HUES64 (cell line): ENCODE results near the gene PGBD2.
"Not testable (repeated sequence)": the region's sequence is repeated elsewhere in the genome, so short reads cannot be mapped to it uniquely, and the experiment has no call there.

Source experiments
- H3K27ac ChIP-seq: 2 replicates; pipeline ENCODE4 v1.7.0; 2013; ENCODE audit warnings: low read depth, low read length, inconsistent platforms
- H3K27me3 ChIP-seq: 2 replicates; pipeline ENCODE4 v1.6.1; 2013; ENCODE audit warnings: mild to moderate bottlenecking, low read length; ENCODE audit not compliant: insufficient read depth
- H3K36me3 ChIP-seq: 2 replicates; pipeline ENCODE4 v1.6.1; 2013; ENCODE audit warnings: mild to moderate bottlenecking, low read length; ENCODE audit not compliant: insufficient read depth
- H3K4me1 ChIP-seq: 2 replicates; pipeline ENCODE4 v1.6.1; 2013; ENCODE audit warnings: mild to moderate bottlenecking, low read length, moderate library complexity; ENCODE audit not compliant: insufficient read depth
- H3K4me3 ChIP-seq: 2 replicates; pipeline ENCODE4 v1.5.1; 2013; ENCODE audit warnings: mild to moderate bottlenecking, low read length, moderate library complexity
- H3K9ac ChIP-seq: 2 replicates; pipeline ENCODE4 v1.6.1; 2013; ENCODE audit warnings: mild to moderate bottlenecking, low read depth, low read length
- H3K9me3 ChIP-seq: 2 replicates; pipeline ENCODE4 v1.6.1; 2013; ENCODE audit warnings: low read depth, low read length; ENCODE audit not compliant: insufficient read depth
- WGBS: fragments of 150-250, 120-280 bp; methylation state at CpG from one replicate; pipeline ENCODE4 v1.1.7; 2013; ENCODE audit warnings: missing lambda C conversion rate; 5-methylcytosine and 5-hydroxymethylcytosine counted together

Gene PGBD2

GRCh38 chr1:248928122-248928521 is 22.1 kb downstream of the PGBD2 start:
- not testable (repeated sequence) for H3K36me3 ChIP-seq, H3K4me3 ChIP-seq, H3K9me3 ChIP-seq, H3K27ac ChIP-seq, H3K27me3 ChIP-seq, H3K4me1 ChIP-seq, H3K9ac ChIP-seq

GRCh38 chr1:248930037-248930436 is 24.0 kb downstream of the PGBD2 start:
- not testable (repeated sequence) for H3K9me3 ChIP-seq, H3K9ac ChIP-seq, H3K27me3 ChIP-seq, H3K4me1 ChIP-seq, H3K36me3 ChIP-seq, H3K4me3 ChIP-seq, H3K27ac ChIP-seq
- WGBS: 93% methylated on average over 3 of the region's 4 CpGs

GRCh38 chr1:248938173-248938809 is 32.3 kb downstream of the PGBD2 start:
- not testable (repeated sequence) for H3K9ac ChIP-seq, H3K4me1 ChIP-seq, H3K27ac ChIP-seq, H3K27me3 ChIP-seq, H3K4me3 ChIP-seq, H3K9me3 ChIP-seq, H3K36me3 ChIP-seq
- WGBS: 86% methylated on average over 3 of the region's 9 CpGs

- H3K27me3 ChIP-seq, H3K27ac ChIP-seq, H3K9me3 ChIP-seq, H3K4me3 ChIP-seq, H3K4me1 ChIP-seq, H3K9ac ChIP-seq, H3K36me3 ChIP-seq: not testable (repeated sequence)
- WGBS: 94% methylated on average over 35 of the region's 77 CpGs
Observed at GRCh38 chr1:248944134-248944999, 38.3 kb downstream of the PGBD2 start.

GRCh38 chr1:248945000-248945423 is 39.0 kb downstream of the PGBD2 start:
- not testable (repeated sequence) for H3K9me3 ChIP-seq, H3K4me3 ChIP-seq, H3K27me3 ChIP-seq, H3K27ac ChIP-seq, H3K9ac ChIP-seq, H3K36me3 ChIP-seq, H3K4me1 ChIP-seq
- WGBS: 94% methylated on average over 25 of the region's 33 CpGs

- WGBS: 94% methylated on average over 11 of the region's 13 CpGs
- not testable (repeated sequence) for H3K27me3 ChIP-seq, H3K9me3 ChIP-seq, H3K4me1 ChIP-seq, H3K36me3 ChIP-seq, H3K27ac ChIP-seq, H3K9ac ChIP-seq, H3K4me3 ChIP-seq
Observed at GRCh38 chr1:248945453-248945852, 39.4 kb downstream of the PGBD2 start.

- H3K4me3 ChIP-seq, H3K27ac ChIP-seq, H3K27me3 ChIP-seq, H3K4me1 ChIP-seq, H3K9me3 ChIP-seq, H3K36me3 ChIP-seq, H3K9ac ChIP-seq: not testable (repeated sequence)
Observed at GRCh38 chr1:248945856-248946416, 39.9 kb downstream of the PGBD2 start.
